Stimulated activated memory B cell treated with anti-CD40 and anti-IgM and Interleukin-4, amounts not matched to agents 10 μg/mL and 1 μg/mL and 100 μg/mL, for 72 hours (primary cell): ENCODE data around the gene HDGFL3.

Experiments
- ATAC-seq: fragments of 150-1000 bp; cut with Tn5 transposase; 2 replicates; pipeline ENCODE4 v1.10.0; 2021
- H3K27ac Mint-ChIP-seq: one replicate; pipeline ENCODE4 v1.8.0; 2022; ENCODE audit warnings: mild to moderate bottlenecking, mixed read lengths
- H3K27me3 Mint-ChIP-seq: one replicate; pipeline ENCODE4 v1.8.0; 2022; ENCODE audit warnings: mixed read lengths
- H3K36me3 Mint-ChIP-seq: one replicate; pipeline ENCODE4 v1.8.0; 2022; ENCODE audit warnings: mixed read lengths
- H3K4me1 Mint-ChIP-seq: one replicate; pipeline ENCODE4 v1.8.0; 2022; ENCODE audit warnings: mixed read lengths
- H3K4me3 Mint-ChIP-seq: one replicate; pipeline ENCODE4 v1.8.0; 2022; ENCODE audit warnings: mild to moderate bottlenecking, moderate library complexity, mixed read lengths
- H3K9me3 Mint-ChIP-seq: one replicate; pipeline ENCODE4 v1.8.0; 2022; ENCODE audit warnings: mixed read lengths

Gene HDGFL3

GRCh38 chr15:83082730-83083386 lies 124.8 kb downstream of the HDGFL3 start:
- peaks cover 53% of the 10 kb centered on the region for H3K27me3 Mint-ChIP-seq
- no peak for ATAC-seq
- peaks cover 3% of the 10 kb centered on the region for H3K9me3 Mint-ChIP-seq
- H3K4me3 Mint-ChIP-seq = no peak overlapping the region
- H3K4me1 Mint-ChIP-seq = no peaks in the 10 kb centered on the region
- H3K36me3 Mint-ChIP-seq = no peaks in the 10 kb centered on the region
- H3K27ac Mint-ChIP-seq = no peak overlapping the region

- Mint-ChIP-seq H3K36me3 (no peaks in the 10 kb centered on the region), H3K27ac (no peak overlapping the region), H3K9me3 (peaks cover 3% of the 10 kb centered on the region), H3K27me3 (peaks cover 59% of the 10 kb centered on the region), H3K4me3 (no peak overlapping the region), H3K4me1 (no peaks in the 10 kb centered on the region)
- ATAC-seq = no peak
Observed at GRCh38 chr15:83081256-83082014, 126.2 kb downstream of the HDGFL3 start.

GRCh38 chr15:83078712-83079111 lies 128.9 kb downstream of the HDGFL3 start:
- no peak for ATAC-seq
- Mint-ChIP-seq H3K36me3 (peaks cover 12% of the 10 kb centered on the region), H3K27ac (no peak overlapping the region), H3K4me1 (no peaks in the 10 kb centered on the region), H3K27me3 (peaks cover 67% of the 10 kb centered on the region), H3K4me3 (no peak overlapping the region), H3K9me3 (peaks cover 12% of the 10 kb centered on the region)
